Measurements from ENCODE around the gene STK35.

Gene STK35

GRCh38 chr20:2127238-2127637, 25.6 kb downstream of the STK35 start:
- TF ChIP-seq EZH2 (optimal IDR thresholded peaks at IDR 0.05; ENCODE audit: low read depth, low read length) (no peak), CTCF (IDR thresholded peaks at IDR 0.05; ENCODE audit: low read length) (no peak), EZH2phosphoT487 (IDR thresholded peaks at IDR 0.05; ENCODE audit: low read length) (no peak)
- no peaks in the 10 kb centered on the region for H3K9me2 ChIP-seq (replicated peaks; ENCODE audit: insufficient read depth, low read length)
- H3K9ac ChIP-seq (ENCODE audit: low read length) = no peak overlapping the region
- peaks cover 94% of the 10 kb centered on the region for H3K79me2 ChIP-seq (ENCODE audit: low read length)
- H3K4me2 ChIP-seq (ENCODE audit: low read depth, low read length) = no peak overlapping the region
- no peak overlapping the region for H3K27ac ChIP-seq (ENCODE audit: low read length)
- H3K4me1 ChIP-seq (ENCODE audit: low read length) = no peaks in the 10 kb centered on the region
- DNase-seq = no peak
- no peak overlapping the region for H3K4me3 ChIP-seq (ENCODE audit: low read length)
- H3F3A ChIP-seq (ENCODE audit: insufficient read depth, low read length) = no peaks in the 10 kb centered on the region
- H2AFZ ChIP-seq (ENCODE audit: low read length) = no peak overlapping the region
- H3K27me3 ChIP-seq (replicated peaks; ENCODE audit: insufficient read depth, low read length) = no peaks in the 10 kb centered on the region
- H3K9me3 ChIP-seq (replicated peaks; ENCODE audit: insufficient read depth, low read length) = no peaks in the 10 kb centered on the region
- no peaks in the 10 kb centered on the region for H3K36me3 ChIP-seq (replicated peaks; ENCODE audit: insufficient read depth, low read length)
- H4K20me1 ChIP-seq (ENCODE audit: insufficient read depth, low read length) = no peaks in the 10 kb centered on the region; the same call in 1 of the 2 replicates

GRCh38 chr20:2128542-2128941, 26.9 kb downstream of the STK35 start:
- Histone ChIP-seq H3K27me3 (replicated peaks; ENCODE audit: insufficient read depth, low read length) (no peaks in the 10 kb centered on the region), H3K9ac (ENCODE audit: low read length) (no peak overlapping the region), H3K36me3 (replicated peaks; ENCODE audit: insufficient read depth, low read length) (no peaks in the 10 kb centered on the region), H3K4me3 (ENCODE audit: low read length) (no peak overlapping the region), H2AFZ (ENCODE audit: low read length) (no peak overlapping the region), H3K9me3 (replicated peaks; ENCODE audit: insufficient read depth, low read length) (no peaks in the 10 kb centered on the region), H3K79me2 (ENCODE audit: low read length) (peaks cover 93% of the 10 kb centered on the region), H3K4me2 (ENCODE audit: low read depth, low read length) (no peak overlapping the region), H3F3A (ENCODE audit: insufficient read depth, low read length) (no peaks in the 10 kb centered on the region), H3K27ac (ENCODE audit: low read length) (no peak overlapping the region), H3K9me2 (replicated peaks; ENCODE audit: insufficient read depth, low read length) (no peaks in the 10 kb centered on the region), H4K20me1 (ENCODE audit: insufficient read depth, low read length) (no peaks in the 10 kb centered on the region; the same call in 1 of the 2 replicates), H3K4me1 (ENCODE audit: low read length) (no peaks in the 10 kb centered on the region)
- no peak for TF ChIP-seq EZH2 (optimal IDR thresholded peaks at IDR 0.05; ENCODE audit: low read depth, low read length)
- TF ChIP-seq CTCF (IDR thresholded peaks at IDR 0.05; ENCODE audit: low read length) = no peak
- TF ChIP-seq EZH2phosphoT487 (IDR thresholded peaks at IDR 0.05; ENCODE audit: low read length) = no peak
- no peak for DNase-seq

- Histone ChIP-seq H3K4me2 (ENCODE audit: low read depth, low read length) (no peak overlapping the region), H3K9me2 (replicated peaks; ENCODE audit: insufficient read depth, low read length) (no peaks in the 10 kb centered on the region), H3K79me2 (ENCODE audit: low read length) (peaks cover 81% of the 10 kb centered on the region), H4K20me1 (ENCODE audit: insufficient read depth, low read length) (no peaks in the 10 kb centered on the region; the same call in 1 of the 2 replicates), H3K27me3 (replicated peaks; ENCODE audit: insufficient read depth, low read length) (no peaks in the 10 kb centered on the region), H3K9me3 (replicated peaks; ENCODE audit: insufficient read depth, low read length) (no peaks in the 10 kb centered on the region), H3K9ac (ENCODE audit: low read length) (no peak overlapping the region), H3K4me3 (ENCODE audit: low read length) (no peak overlapping the region), H3K27ac (ENCODE audit: low read length) (no peak overlapping the region), H3K4me1 (ENCODE audit: low read length) (no peaks in the 10 kb centered on the region), H3K36me3 (replicated peaks; ENCODE audit: insufficient read depth, low read length) (no peaks in the 10 kb centered on the region), H2AFZ (ENCODE audit: low read length) (no peak overlapping the region), H3F3A (ENCODE audit: insufficient read depth, low read length) (no peaks in the 10 kb centered on the region)
- no peak for DNase-seq
- TF ChIP-seq CTCF (IDR thresholded peaks at IDR 0.05; ENCODE audit: low read length) (no peak), EZH2phosphoT487 (IDR thresholded peaks at IDR 0.05; ENCODE audit: low read length) (no peak), EZH2 (optimal IDR thresholded peaks at IDR 0.05; ENCODE audit: low read depth, low read length) (no peak)
Measured at GRCh38 chr20:2130062-2130591, 28.5 kb downstream of the STK35 start.

Data from MM.1S (cell line).